ENCODE results near the gene RAMP3. TPM values are rescaled to one million over a fixed set of nuclear protein-coding genes. Genes with fewer than 3 reads are reported as not detected.

The RAMP3 gene
- total RNA-seq, 4 donors from 2014 or later = 24.6 to 166 (median 50.8) TPM

DNA sequence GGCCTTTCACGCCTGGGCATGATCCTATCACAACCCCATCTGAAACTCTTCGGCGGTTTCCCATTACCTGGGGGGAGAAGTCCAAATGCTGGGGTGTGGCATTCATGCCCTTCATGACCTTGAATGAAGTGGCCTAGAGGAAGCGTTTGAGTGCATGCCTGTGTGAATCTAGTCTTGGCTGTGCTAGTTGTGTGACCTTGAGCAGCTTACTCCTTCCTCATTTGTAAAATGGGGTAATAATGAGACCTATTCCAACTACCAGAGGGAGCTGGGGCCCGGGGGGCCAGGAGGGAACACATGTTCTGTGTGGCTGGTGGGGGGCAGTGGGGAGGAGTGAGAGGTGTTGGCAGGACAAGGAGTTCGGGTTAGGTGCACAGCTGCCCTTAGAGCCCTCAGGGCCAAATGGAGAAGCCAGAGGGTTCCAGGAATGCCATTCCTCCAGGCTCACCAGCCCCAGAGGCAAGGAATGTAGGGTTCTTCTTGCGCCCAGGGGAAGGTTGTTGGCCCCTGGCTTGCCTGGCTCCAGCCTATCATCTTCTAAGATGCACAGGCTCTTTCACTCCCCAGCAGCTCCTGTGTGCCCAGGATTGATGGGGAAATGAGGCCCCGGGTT lies 24.8 kb upstream of the RAMP3 start:
- TF ChIP-seq CTCF (IDR thresholded peaks at IDR 0.05; ENCODE audit: low read depth) = no peak

DNA sequence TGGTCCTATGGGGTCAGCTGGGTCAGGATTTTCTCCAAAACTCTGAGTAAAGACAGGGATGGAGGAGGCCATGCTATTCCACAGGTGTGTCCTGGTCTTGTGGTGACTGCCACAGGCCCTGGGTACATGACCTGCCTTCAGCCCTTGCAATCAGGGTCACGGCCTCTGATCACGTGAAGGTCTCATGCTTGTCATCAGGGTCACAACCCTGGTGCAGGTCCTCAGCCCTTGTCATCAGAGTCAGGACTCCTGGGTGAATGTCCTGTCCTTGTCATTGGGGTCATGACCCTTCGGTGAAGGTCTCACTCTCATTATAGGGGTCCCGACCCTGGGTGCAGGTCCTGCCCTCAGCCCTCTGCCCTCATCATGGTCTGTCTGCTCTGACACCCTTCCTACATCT lies 24.2 kb upstream of the RAMP3 start:
- TF ChIP-seq CTCF (IDR thresholded peaks at IDR 0.05; ENCODE audit: low read depth) = no peak

GRCh38 chr7:45133877-45134276 lies 23.7 kb upstream of the RAMP3 start:
- TF ChIP-seq CTCF (IDR thresholded peaks at IDR 0.05; ENCODE audit: low read depth) = no peak

DNA sequence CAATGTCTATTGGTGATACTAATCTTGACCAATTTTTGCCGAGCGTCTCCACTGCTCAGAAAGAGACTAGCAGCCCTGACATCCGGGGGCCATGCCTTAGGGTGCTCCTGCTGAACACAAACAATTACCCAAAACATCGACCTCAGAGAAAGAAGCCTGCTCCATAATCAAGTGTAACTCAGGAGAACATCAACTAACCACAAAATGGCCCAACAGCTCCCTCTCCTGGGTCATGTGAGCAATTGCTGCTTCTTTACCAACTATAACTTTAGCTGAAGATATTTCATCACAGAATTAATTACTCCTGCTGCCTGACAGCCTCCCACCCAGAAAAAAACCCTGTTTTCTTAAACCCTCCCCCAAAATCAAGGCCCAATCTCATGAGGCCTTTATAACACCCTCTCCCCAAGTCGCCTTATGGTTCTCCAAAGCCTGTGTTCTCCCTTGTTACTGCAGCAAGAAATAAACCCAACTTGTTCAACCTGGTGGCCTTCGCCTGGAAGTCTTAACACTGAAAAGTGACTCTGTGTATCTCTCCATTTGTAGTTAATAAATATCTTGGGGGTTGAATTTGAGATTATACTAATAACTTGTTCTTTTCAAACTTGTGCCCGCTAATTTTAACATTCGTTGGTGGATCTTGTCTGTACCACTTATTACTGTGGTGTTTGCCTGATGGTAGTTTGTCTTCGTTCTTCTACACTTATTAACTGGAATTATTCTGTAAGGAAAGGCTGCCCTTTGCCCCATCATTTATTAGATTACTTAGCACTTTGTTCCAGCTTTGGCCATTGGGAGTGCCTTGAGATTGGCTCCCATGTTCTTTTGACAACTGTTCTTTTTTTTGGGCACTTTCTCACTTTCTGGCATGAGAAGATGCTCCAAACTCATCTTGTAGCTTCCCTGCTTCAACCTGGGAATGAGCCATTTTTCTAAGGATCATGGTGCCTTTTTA lies 21.2 kb upstream of the RAMP3 start:
- TF ChIP-seq CTCF (IDR thresholded peaks at IDR 0.05; ENCODE audit: low read depth) = no peak

DNA sequence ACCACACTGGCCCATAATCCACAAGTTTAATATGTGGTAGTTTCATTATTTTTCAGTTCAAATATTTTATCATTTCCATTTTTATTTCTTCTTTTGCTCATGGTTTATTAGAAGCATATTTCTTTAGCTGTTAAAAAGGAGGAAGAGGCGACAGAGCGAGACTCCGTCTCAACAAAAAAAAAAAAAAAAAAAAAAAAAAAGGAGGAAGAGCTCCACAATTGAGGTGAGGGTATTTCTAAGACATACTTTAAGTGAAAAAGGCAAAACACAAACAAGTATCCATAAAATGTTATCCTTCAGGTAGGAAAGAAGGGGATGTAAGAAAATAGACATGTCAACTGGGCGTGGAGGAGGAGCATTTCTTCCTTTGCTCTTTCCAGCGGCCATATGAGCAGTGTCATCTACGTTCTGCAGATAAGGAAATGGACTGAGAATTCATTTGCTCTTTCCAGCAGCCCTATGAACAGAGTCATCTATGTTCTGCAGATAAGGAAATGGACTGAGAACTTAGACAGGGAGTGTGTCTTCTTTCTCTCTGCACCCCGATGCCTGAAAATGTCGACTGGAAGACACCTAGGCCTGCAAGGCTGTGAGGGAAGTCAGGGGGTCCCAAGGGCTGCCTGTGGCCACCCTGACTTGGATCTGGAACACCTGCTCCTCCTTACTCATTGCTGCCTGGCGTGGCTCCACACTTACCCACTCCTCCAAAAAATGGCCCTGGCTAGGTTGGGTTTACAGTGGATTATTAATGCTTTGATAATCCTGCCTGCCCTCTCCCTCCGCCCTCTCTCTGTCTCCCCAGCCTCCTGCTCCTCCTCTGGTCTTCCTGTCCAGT lies 18.9 kb upstream of the RAMP3 start:
- no peak for TF ChIP-seq CTCF (IDR thresholded peaks at IDR 0.05; ENCODE audit: low read depth)

DNA sequence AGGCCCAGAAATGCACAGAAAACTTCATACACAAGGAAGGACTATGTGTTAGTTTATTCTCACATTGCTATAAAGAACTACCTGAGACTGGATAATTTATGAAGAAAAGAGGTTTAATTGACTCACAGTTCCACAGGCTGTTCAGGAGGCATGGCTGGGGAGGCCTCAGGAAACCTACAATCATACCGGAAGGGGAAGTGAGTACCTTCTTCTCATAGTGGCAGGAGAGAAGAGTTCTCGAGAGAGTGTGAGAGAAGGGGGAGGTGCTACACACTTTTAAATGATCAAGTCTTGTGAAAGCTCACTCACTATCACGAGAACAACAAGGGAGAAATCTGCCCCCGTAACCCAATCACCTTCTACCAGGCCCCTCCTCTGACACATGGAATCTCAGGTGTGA lies 16.8 kb upstream of the RAMP3 start:
- TF ChIP-seq CTCF (IDR thresholded peaks at IDR 0.05; ENCODE audit: low read depth) = no peak

DNA sequence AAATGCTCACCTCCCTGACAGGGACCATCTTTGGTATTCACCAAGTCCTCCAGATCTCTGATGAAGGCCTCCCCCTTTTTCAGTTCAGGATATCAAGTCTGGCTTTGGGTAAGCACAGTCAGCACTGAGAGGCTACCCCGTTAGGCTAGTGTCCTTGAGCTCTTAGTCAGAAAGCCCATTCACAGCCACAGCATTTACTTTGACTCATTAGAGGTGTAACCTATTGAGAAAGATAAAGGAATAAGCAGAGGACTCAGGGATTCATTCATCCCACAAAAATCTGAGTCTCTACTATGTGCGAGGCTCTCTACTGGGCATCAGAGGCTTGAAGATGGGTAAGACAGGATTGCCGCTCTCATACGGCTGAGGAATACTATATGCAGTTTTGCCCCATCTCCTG lies 14.0 kb upstream of the RAMP3 start:
- no peak for TF ChIP-seq CTCF (IDR thresholded peaks at IDR 0.05; ENCODE audit: low read depth)

Measured in subcutaneous adipose tissue (tissue), 4 donors.